ENCODE measurements around the gene GPRIN2.

DNA sequence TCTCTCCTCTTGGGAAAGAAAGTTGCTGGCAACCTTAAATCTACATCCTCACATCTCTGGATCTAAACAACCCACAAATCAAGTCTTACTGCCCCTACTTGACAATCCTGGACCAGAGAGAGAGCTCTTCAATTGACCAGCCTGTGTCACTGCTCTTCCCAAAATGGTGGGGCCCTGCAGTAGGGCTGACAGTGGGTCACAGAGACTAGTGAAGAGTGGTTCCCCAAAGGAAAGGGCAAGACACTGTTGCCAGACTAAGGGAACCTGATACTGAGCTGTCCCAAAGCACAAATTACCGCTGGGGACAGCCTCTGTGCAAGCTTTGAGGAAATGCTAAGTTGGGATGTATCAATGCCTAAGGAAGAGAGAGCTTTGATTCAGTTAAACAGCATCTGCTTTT, 4.5 kb upstream of the GPRIN2 start:
- TF ChIP-seq, protein P1, sequence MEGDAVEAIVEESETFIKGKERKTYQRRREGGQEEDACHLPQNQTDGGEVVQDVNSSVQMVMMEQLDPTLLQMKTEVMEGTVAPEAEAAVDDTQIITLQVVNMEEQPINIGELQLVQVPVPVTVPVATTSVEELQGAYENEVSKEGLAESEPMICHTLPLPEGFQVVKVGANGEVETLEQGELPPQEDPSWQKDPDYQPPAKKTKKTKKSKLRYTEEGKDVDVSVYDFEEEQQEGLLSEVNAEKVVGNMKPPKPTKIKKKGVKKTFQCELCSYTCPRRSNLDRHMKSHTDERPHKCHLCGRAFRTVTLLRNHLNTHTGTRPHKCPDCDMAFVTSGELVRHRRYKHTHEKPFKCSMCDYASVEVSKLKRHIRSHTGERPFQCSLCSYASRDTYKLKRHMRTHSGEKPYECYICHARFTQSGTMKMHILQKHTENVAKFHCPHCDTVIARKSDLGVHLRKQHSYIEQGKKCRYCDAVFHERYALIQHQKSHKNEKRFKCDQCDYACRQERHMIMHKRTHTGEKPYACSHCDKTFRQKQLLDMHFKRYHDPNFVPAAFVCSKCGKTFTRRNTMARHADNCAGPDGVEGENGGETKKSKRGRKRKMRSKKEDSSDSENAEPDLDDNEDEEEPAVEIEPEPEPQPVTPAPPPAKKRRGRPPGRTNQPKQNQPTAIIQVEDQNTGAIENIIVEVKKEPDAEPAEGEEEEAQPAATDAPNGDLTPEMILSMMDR (IDR thresholded peaks at IDR 0.05; ENCODE audit: insufficient read depth, low read length), result no peak
- no peak for TF ChIP-seq POLR2AphosphoS5 (IDR thresholded peaks at IDR 0.05; ENCODE audit: low read depth)
- TF ChIP-seq GABPA (IDR thresholded peaks at IDR 0.05; ENCODE audit: low read depth), result no peak
- TF ChIP-seq, protein P2, sequence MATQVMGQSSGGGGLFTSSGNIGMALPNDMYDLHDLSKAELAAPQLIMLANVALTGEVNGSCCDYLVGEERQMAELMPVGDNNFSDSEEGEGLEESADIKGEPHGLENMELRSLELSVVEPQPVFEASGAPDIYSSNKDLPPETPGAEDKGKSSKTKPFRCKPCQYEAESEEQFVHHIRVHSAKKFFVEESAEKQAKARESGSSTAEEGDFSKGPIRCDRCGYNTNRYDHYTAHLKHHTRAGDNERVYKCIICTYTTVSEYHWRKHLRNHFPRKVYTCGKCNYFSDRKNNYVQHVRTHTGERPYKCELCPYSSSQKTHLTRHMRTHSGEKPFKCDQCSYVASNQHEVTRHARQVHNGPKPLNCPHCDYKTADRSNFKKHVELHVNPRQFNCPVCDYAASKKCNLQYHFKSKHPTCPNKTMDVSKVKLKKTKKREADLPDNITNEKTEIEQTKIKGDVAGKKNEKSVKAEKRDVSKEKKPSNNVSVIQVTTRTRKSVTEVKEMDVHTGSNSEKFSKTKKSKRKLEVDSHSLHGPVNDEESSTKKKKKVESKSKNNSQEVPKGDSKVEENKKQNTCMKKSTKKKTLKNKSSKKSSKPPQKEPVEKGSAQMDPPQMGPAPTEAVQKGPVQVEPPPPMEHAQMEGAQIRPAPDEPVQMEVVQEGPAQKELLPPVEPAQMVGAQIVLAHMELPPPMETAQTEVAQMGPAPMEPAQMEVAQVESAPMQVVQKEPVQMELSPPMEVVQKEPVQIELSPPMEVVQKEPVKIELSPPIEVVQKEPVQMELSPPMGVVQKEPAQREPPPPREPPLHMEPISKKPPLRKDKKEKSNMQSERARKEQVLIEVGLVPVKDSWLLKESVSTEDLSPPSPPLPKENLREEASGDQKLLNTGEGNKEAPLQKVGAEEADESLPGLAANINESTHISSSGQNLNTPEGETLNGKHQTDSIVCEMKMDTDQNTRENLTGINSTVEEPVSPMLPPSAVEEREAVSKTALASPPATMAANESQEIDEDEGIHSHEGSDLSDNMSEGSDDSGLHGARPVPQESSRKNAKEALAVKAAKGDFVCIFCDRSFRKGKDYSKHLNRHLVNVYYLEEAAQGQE (IDR thresholded peaks at IDR 0.05; ENCODE audit: insufficient replicate concordance, low read depth), result no peak
- TF ChIP-seq SPI1 (IDR thresholded peaks at IDR 0.05; ENCODE audit: borderline replicate concordance, low read depth), result no peak

Data from HL-60 (cell line).